HG03520 (cell line): Measurements from ENCODE around the gene SYNE2.
"Not testable (repeated sequence)": the region's sequence is repeated elsewhere in the genome, so short reads cannot be mapped to it uniquely, and the experiment has no call there.

Experiments
- ATAC-seq: cut with Tn5 transposase; IDR thresholded peaks from one replicate; pipeline ENCODE4 v1.9.1; 2021; ENCODE audit warnings: mild to moderate bottlenecking, moderate library complexity; ENCODE audit not compliant: unreplicated experiment

Gene SYNE2

GRCh38 chr14:64012720-64013119, 159.9 kb downstream of the SYNE2 start:
- ATAC-seq: no peak

- no peak for ATAC-seq
Measured at GRCh38 chr14:64025479-64025878, 172.7 kb downstream of the SYNE2 start.

- ATAC-seq: no peak
Measured at GRCh38 chr14:64026600-64026999, 173.8 kb downstream of the SYNE2 start.

GRCh38 chr14:64035143-64035542, 182.3 kb downstream of the SYNE2 start:
- ATAC-seq: no peak

GRCh38 chr14:64037869-64038745, 185.3 kb downstream of the SYNE2 start:
- ATAC-seq: not testable (repeated sequence)

GRCh38 chr14:64038841-64039542, 186.2 kb downstream of the SYNE2 start:
- no peak for ATAC-seq

- no peak for ATAC-seq
Measured at GRCh38 chr14:64040044-64040443, 187.2 kb downstream of the SYNE2 start.

- ATAC-seq: not testable (repeated sequence)
Measured at GRCh38 chr14:64043296-64043695, 190.5 kb downstream of the SYNE2 start.

GRCh38 chr14:64045091-64045490, 192.3 kb downstream of the SYNE2 start:
- no peak for ATAC-seq

- no peak for ATAC-seq
Measured at GRCh38 chr14:64049616-64050381, 197.0 kb downstream of the SYNE2 start.

GRCh38 chr14:64053694-64054669, 201.2 kb downstream of the SYNE2 start:
- ATAC-seq: no peak

GRCh38 chr14:64059454-64060198, 206.8 kb downstream of the SYNE2 start:
- no peak for ATAC-seq

GRCh38 chr14:64060199-64060545, 207.4 kb downstream of the SYNE2 start:
- ATAC-seq: no peak

- ATAC-seq: no peak
Measured at GRCh38 chr14:64060648-64061096, 207.9 kb downstream of the SYNE2 start.

GRCh38 chr14:64061115-64061514, 208.3 kb downstream of the SYNE2 start:
- no peak for ATAC-seq

- ATAC-seq: no peak
Measured at GRCh38 chr14:64061706-64062105, 208.9 kb downstream of the SYNE2 start.

GRCh38 chr14:64062381-64063115, 209.7 kb downstream of the SYNE2 start:
- no peak for ATAC-seq

GRCh38 chr14:64064447-64064846, 211.6 kb downstream of the SYNE2 start:
- no peak for ATAC-seq
